Skeletal muscle cell (primary cell): ENCODE measurements around the gene PRSS2.
"Not testable (repeated sequence)": the region's sequence is repeated elsewhere in the genome, so short reads cannot be mapped to it uniquely, and the experiment has no call there.

Experiments
- DNase-seq: peaks from one replicate; pipeline ENCODE4 v3.0.0-alpha.2; 2010; ENCODE audit warnings: low read depth
- H3K4me3 ChIP-seq: 2 replicates; pipeline ENCODE4 v1.5.1; 2011; ENCODE audit warnings: low read depth, mild to moderate bottlenecking, control low read depth, low read length, moderate library complexity

The PRSS2 gene

GRCh38 chr7:142770661-142771352 lies at the start of gene PRSS2:
Gene PRSS2 (plus strand): TSS chr7:142770970. CDS start chr7:142770983, 13 bp downstream.
- no peak within 1 kb of the TSS for H3K4me3 ChIP-seq
- no peak for DNase-seq

DNA sequence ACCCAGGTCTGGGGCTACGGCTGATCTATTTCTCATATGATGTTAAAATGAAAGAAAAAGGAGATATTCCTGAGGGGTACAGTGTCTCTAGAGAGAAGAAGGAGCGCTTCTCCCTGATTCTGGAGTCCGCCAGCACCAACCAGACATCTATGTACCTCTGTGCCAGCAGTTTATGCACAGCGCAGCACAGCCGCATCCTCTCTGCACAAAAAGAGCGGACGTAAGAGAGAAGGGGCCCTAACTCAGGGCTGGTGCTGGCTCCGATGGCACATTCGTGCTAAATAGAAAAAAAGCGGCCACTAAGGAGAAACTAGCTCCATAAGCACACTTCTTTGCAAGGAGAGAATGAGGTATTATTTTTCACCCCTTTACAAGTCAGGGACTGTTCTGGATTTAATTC lies 49.8 kb upstream of the PRSS2 start:
- no peak for DNase-seq
- no peak overlapping the region for H3K4me3 ChIP-seq

- no peak for DNase-seq
- H3K4me3 ChIP-seq, result no peak overlapping the region
These were observed 48.4 kb upstream of the PRSS2 start for GRCh38 chr7:142722248-142722794.

- H3K4me3 ChIP-seq, result no peak overlapping the region
- no peak for DNase-seq
These were observed 37.5 kb upstream of the PRSS2 start for GRCh38 chr7:142733271-142733670.

- no peak for DNase-seq
- H3K4me3 ChIP-seq, result no peak overlapping the region
These were observed 30.8 kb upstream of the PRSS2 start for GRCh38 chr7:142739923-142740492.

- no peak for DNase-seq
- no peak overlapping the region for H3K4me3 ChIP-seq
These were observed 30.0 kb upstream of the PRSS2 start for GRCh38 chr7:142740786-142741185.

GRCh38 chr7:142741932-142742331 lies 28.8 kb upstream of the PRSS2 start:
- H3K4me3 ChIP-seq, DNase-seq: not testable (repeated sequence)

DNA sequence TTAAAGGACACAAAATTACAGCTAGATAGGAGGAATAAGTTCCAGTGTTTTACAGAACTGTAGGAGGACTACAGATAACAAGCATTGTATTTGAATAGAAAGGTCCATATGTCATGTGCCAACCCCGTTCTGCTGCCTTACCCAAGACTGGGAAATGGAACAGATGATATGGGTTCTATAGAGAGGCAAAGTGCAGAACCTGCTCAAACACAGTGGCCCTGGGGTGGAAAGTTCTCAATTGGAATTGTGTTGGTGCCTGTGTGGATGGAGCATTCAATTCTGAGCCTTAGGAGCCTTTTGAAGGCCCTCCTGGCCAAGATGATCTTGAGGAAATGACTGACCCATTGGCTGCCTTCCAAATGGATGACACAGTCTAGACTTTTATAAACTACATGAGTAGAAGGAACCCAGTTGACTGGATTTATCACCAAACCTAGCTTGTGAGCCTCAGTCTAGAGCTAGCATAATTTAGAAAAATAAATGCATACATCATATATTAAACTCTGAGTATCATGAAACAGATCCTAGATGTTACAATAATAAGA lies 25.6 kb upstream of the PRSS2 start:
- DNase-seq, result no peak
- H3K4me3 ChIP-seq, result no peak overlapping the region

- DNase-seq, result no peak
- H3K4me3 ChIP-seq, result no peak overlapping the region
These were observed 25.0 kb upstream of the PRSS2 start for GRCh38 chr7:142745745-142746144.

DNA sequence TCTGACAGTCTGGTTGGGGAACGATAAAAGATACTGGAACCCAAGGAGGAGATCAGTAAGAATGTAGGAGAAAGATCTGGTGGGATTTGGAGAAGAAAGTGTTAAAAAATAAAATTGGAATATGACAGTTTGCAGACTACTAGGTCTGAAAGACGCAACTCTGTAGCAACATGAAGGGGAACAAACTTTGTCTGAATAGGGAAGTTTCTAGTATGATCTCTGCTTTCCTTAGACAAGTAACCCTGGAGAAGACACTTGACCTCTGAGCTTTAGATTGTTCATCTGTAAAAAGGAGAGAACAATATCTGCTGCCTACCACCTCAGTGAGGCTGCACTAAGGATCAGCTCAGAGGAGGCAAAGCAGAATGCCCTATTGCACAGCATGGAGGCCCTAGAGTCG lies 24.5 kb upstream of the PRSS2 start:
- no peak overlapping the region for H3K4me3 ChIP-seq
- DNase-seq, result no peak

GRCh38 chr7:142748410-142748809 lies 22.4 kb upstream of the PRSS2 start:
- not testable (repeated sequence) for DNase-seq, H3K4me3 ChIP-seq

DNA sequence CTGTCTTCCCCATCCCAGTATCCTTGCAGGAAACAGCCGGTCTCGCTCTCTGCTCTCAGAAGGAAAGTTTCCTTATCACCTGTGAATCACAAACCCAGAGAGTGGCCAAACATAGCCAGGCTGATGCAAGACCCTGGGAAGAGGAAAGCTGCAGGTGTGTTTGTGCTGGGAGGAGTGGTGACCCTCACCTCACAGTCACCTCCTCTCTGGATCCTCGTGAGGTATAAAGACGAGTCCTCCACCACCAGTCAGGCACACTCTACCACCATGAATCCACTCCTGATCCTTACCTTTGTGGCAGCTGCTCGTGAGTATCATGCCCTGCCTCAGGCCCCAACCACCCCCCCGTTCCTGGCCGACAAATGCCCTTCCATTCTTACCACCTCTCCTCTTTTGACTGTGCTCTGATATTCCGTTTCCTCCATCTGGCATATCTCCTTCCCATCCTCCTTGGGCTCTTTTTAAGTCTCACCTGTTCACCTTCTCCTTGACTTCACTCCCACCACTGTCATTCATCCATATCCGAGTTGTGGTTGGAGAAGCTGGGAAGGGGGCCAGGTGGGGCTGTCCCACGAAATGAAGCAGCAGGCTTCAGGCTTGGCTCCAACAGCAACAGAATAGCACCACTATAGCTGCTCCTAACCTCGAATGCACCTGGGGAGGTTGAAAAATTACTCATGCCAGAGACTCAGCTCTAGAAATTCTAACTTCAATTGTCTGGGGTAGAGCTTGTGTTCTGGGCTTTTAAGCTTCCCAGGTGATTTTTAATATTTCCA lies 21.4 kb upstream of the PRSS2 start, which contains the start of gene PRSS1:
PRSS1 (plus strand) TSS at position 255 of the 776 bp plus-strand sequence; CDS start at position 268, 13 bp downstream.
- DNase-seq, result no peak
- H3K4me3 ChIP-seq, result no peak within 1 kb of the TSS

DNA sequence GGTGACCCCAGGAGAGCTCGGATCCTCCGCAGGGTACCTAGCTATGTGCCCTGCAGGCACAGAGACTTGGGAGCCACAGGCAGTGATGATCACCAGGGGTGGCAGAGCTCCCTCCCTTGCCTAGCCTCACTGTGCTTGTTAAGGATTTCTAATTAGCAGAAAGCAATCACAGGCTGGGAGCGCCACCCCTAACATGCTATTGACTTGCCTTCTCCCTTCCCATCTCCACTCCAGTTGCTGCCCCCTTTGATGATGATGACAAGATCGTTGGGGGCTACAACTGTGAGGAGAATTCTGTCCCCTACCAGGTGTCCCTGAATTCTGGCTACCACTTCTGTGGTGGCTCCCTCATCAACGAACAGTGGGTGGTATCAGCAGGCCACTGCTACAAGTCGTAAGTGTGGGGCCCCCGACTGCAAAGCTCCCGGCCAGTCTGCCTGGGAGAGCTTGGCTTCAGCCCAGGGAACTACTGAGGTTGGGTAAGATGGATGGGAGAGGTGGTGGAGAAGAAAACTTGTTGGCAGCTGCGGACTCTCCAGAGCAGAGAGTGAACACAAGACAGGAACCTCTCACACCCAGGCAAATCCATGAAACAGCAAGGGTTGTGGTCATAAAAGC lies 20.3 kb upstream of the PRSS2 start:
- no peak overlapping the region for H3K4me3 ChIP-seq
- DNase-seq, result no peak

DNA sequence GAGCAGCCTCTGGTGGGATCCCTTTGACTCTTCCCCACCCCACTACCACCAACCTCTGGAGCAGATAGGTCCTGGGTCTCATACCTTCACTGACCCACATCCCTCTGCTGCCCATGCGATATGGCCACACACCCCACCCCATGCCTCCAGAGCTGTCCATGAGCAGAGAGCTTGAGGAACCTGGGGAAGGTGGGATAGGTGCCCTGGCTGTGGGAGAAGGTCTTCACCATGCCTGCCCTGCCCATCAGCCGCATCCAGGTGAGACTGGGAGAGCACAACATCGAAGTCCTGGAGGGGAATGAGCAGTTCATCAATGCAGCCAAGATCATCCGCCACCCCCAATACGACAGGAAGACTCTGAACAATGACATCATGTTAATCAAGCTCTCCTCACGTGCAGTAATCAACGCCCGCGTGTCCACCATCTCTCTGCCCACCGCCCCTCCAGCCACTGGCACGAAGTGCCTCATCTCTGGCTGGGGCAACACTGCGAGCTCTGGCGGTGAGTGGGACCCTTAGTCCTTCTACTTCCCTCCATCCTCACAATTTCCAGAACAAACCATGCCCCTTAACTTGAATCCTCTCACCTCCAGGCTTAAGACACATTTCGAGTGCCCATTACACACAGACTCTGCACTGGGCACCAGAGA lies 19.1 kb upstream of the PRSS2 start:
- DNase-seq, H3K4me3 ChIP-seq: not testable (repeated sequence)

GRCh38 chr7:142752376-142753225 lies 18.2 kb upstream of the PRSS2 start:
- DNase-seq, result no peak
- no peak overlapping the region for H3K4me3 ChIP-seq

DNA sequence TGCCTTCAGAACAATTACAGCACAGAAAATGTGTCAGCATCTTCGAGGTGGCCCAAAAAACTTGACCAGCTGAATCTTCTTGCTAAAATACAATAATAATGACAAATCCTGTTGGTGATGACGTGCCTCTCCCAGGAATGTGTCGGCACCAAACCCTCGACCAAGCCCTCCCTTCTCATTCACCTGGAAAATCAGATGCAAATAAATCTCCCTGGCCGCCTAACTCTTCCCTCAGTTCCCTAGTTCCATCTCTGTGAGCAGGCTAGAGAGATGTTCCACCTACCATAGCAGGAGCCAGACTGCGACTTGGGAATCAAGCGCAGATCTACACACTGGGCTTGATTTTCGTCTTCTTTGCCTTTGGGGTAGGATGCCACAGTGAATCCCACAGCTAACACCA lies 17.4 kb upstream of the PRSS2 start:
- no peak for DNase-seq
- no peak overlapping the region for H3K4me3 ChIP-seq

- not testable (repeated sequence) for DNase-seq, H3K4me3 ChIP-seq
These were observed 16.8 kb upstream of the PRSS2 start for GRCh38 chr7:142753925-142754491.
